ENCODE data around the gene DGKG. TPM values are rescaled to one million over a fixed set of nuclear protein-coding genes. Genes with fewer than 3 reads are reported as not detected.

Gene DGKG
- total RNA-seq, 1 donor = 2.5 TPM

GRCh38 chr3:186185194-186185787 is 176.7 kb downstream of the DGKG start:
- H4K20me1 ChIP-seq (ENCODE audit: insufficient read depth, low read length) = no peaks in the 10 kb centered on the region

GRCh38 chr3:186184021-186184420 is 178.0 kb downstream of the DGKG start:
- Histone ChIP-seq H3K27ac (ENCODE audit: low read depth, low read length) (no peak overlapping the region), H3K4me3 (ENCODE audit: insufficient read depth, low read length) (no peak overlapping the region), H3K79me2 (ENCODE audit: insufficient read depth, low read length) (no peaks in the 10 kb centered on the region), H3K9me3 (ENCODE audit: low read depth, low read length) (no peaks in the 10 kb centered on the region), H3K4me1 (ENCODE audit: insufficient read depth, low read length) (no peaks in the 10 kb centered on the region), H3K4me2 (ENCODE audit: insufficient read depth, low read length) (no peak overlapping the region), H2AFZ (ENCODE audit: low read length) (no peak overlapping the region), H4K20me1 (ENCODE audit: insufficient read depth, low read length) (no peaks in the 10 kb centered on the region), H3K36me3 (ENCODE audit: insufficient read depth, low read length) (no peaks in the 10 kb centered on the region), H3K27me3 (ENCODE audit: insufficient read depth, low read length) (no peaks in the 10 kb centered on the region)
- no peak for TF ChIP-seq CTCF (IDR thresholded peaks at IDR 0.05; ENCODE audit: extremely low read depth, low read depth, low read length)
- DNase-seq (ENCODE audit: insufficient read length, low spot score, missing footprints) = no peak

More at GRCh38 chr3:186185194-186185787, 176.7 kb downstream of the DGKG start:
- H3K4me1 ChIP-seq (ENCODE audit: insufficient read depth, low read length) = no peaks in the 10 kb centered on the region
- no peaks in the 10 kb centered on the region for H3K36me3 ChIP-seq (ENCODE audit: insufficient read depth, low read length)
- no peak for DNase-seq (ENCODE audit: insufficient read length, low spot score, missing footprints)
- H3K27ac ChIP-seq (ENCODE audit: low read depth, low read length) = no peak overlapping the region
- no peaks in the 10 kb centered on the region for H3K27me3 ChIP-seq (ENCODE audit: insufficient read depth, low read length)
- H3K9me3 ChIP-seq (ENCODE audit: low read depth, low read length) = no peaks in the 10 kb centered on the region
- H3K4me3 ChIP-seq (ENCODE audit: insufficient read depth, low read length) = no peak overlapping the region
- TF ChIP-seq CTCF (IDR thresholded peaks at IDR 0.05; ENCODE audit: extremely low read depth, low read depth, low read length) = no peak
- no peaks in the 10 kb centered on the region for H3K79me2 ChIP-seq (ENCODE audit: insufficient read depth, low read length)
- H2AFZ ChIP-seq (ENCODE audit: low read length) = no peak overlapping the region
- H3K4me2 ChIP-seq (ENCODE audit: insufficient read depth, low read length) = no peak overlapping the region

- H3K4me1 ChIP-seq (ENCODE audit: insufficient read depth, low read length) = no peaks in the 10 kb centered on the region
- H2AFZ ChIP-seq (ENCODE audit: low read length) = no peak overlapping the region
- H3K4me2 ChIP-seq (ENCODE audit: insufficient read depth, low read length) = no peak overlapping the region
- H4K20me1 ChIP-seq (ENCODE audit: insufficient read depth, low read length) = no peaks in the 10 kb centered on the region
- TF ChIP-seq CTCF (IDR thresholded peaks at IDR 0.05; ENCODE audit: extremely low read depth, low read depth, low read length) = no peak
- H3K27me3 ChIP-seq (ENCODE audit: insufficient read depth, low read length) = no peaks in the 10 kb centered on the region
- no peaks in the 10 kb centered on the region for H3K9me3 ChIP-seq (ENCODE audit: low read depth, low read length)
- no peaks in the 10 kb centered on the region for H3K79me2 ChIP-seq (ENCODE audit: insufficient read depth, low read length)
- H3K36me3 ChIP-seq (ENCODE audit: insufficient read depth, low read length) = no peaks in the 10 kb centered on the region
- H3K4me3 ChIP-seq (ENCODE audit: insufficient read depth, low read length) = no peak overlapping the region
- DNase-seq (ENCODE audit: insufficient read length, low spot score, missing footprints) = no peak
- H3K27ac ChIP-seq (ENCODE audit: low read depth, low read length) = no peak overlapping the region
Measured at GRCh38 chr3:186182850-186183249, 179.2 kb downstream of the DGKG start.

- Histone ChIP-seq H3K27me3 (ENCODE audit: insufficient read depth, low read length) (no peaks in the 10 kb centered on the region), H3K4me2 (ENCODE audit: insufficient read depth, low read length) (no peak overlapping the region), H4K20me1 (ENCODE audit: insufficient read depth, low read length) (no peaks in the 10 kb centered on the region), H3K4me1 (ENCODE audit: insufficient read depth, low read length) (no peaks in the 10 kb centered on the region), H3K27ac (ENCODE audit: low read depth, low read length) (no peak overlapping the region), H3K4me3 (ENCODE audit: insufficient read depth, low read length) (no peak overlapping the region), H3K36me3 (ENCODE audit: insufficient read depth, low read length) (no peaks in the 10 kb centered on the region), H2AFZ (ENCODE audit: low read length) (no peak overlapping the region), H3K9me3 (ENCODE audit: low read depth, low read length) (no peaks in the 10 kb centered on the region), H3K79me2 (ENCODE audit: insufficient read depth, low read length) (no peaks in the 10 kb centered on the region)
- no peak for TF ChIP-seq CTCF (IDR thresholded peaks at IDR 0.05; ENCODE audit: extremely low read depth, low read depth, low read length)
- no peak for DNase-seq (ENCODE audit: insufficient read length, low spot score, missing footprints)
Measured at GRCh38 chr3:186181901-186182300, 180.1 kb downstream of the DGKG start.

Data from osteoblast (primary cell).